AG04450 (cell line): Measurements from ENCODE around the gene ESD. TPM values are rescaled to one million over a fixed set of nuclear protein-coding genes. Genes with fewer than 3 reads are reported as not detected.

Source experiments
- CTCF ChIA-PET: fragments of 300-600, 350-600 bp; formaldehyde crosslinking; extraction: SDS; loops from one replicate; lab custom pipeline; 2022; ENCODE audit warnings: antibody characterized with exemption, inconsistent platforms; lab: Charles Lee
- POLR2A ChIA-PET: fragments of 350-600 bp; formaldehyde crosslinking; extraction: SDS; loops from one replicate; lab custom pipeline; 2021; ENCODE audit warnings: antibody characterized with exemption, inconsistent platforms; lab: Yijun Ruan, JAX
- DNase-seq: peaks from one replicate; pipeline ENCODE4 v3.0.0-alpha.2; 2011; ENCODE audit warnings: low read depth, low spot score
- H3K27ac ChIP-seq: one replicate; pipeline ENCODE4 v1.5.1; 2012; ENCODE audit warnings: low read depth, low read length, control low read depth
- H3K27me3 ChIP-seq: one replicate; pipeline ENCODE4 v1.6.0; 2012; ENCODE audit warnings: low read length; ENCODE audit not compliant: control insufficient read depth, insufficient read depth
- H3K4me3 ChIP-seq: 2 replicates; pipeline ENCODE4 v1.5.1; 2011; ENCODE audit warnings: mild to moderate bottlenecking, low read depth, low read length, control low read depth
- H3K9me3 ChIP-seq: 2 replicates; pipeline ENCODE4 v1.5.1; 2012; ENCODE audit warnings: low read length; ENCODE audit not compliant: control insufficient read depth, insufficient read depth
- polyA plus RNA-seq: library from polyadenylated mRNA; depleted of rRNA; stranded (reverse); fragments of >200 nt; gene quantifications from 2 replicates; pipeline ENCODE4 v1.2.3, GENCODE V29; 2011
- TF ChIP-seq, protein P1 (sequence below): IDR thresholded peaks from 2 replicates; pipeline ENCODE4 v1.5.1; 2011; ENCODE audit warnings: low read depth, low read length, control low read depth, inconsistent platforms

The ESD gene
- polyA plus RNA-seq, 1 experiment, result 208 TPM

DNA sequence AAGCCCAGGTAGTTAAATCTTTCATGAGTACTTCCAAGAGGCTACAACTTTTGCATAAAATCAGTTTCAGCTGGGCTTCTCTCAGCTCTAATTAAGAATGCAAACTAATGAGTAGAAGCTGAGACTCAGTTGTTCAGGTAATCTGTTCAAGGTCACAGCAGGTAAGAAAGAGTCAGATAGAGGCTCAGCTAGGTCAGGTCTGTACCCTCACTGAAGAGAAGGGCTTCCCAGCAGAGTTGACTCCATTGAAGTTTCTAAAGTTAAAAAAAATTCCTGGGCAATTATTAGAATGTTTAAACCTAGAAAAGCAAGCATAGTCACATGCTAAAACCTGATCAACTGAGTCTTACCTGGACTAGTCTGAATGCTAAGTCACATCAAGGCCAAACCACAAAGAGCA, 42.1 kb downstream of the ESD start:
- no peak for DNase-seq
- POLR2A ChIA-PET, result no interaction called here
- Histone ChIP-seq H3K9me3 (no peaks in the 10 kb centered on the region), H3K4me3 (no peak overlapping the region), H3K27ac (no peak overlapping the region), H3K27me3 (peaks cover 3% of the 10 kb centered on the region)
- CTCF ChIA-PET, result no interaction called here
- TF ChIP-seq, protein P1, sequence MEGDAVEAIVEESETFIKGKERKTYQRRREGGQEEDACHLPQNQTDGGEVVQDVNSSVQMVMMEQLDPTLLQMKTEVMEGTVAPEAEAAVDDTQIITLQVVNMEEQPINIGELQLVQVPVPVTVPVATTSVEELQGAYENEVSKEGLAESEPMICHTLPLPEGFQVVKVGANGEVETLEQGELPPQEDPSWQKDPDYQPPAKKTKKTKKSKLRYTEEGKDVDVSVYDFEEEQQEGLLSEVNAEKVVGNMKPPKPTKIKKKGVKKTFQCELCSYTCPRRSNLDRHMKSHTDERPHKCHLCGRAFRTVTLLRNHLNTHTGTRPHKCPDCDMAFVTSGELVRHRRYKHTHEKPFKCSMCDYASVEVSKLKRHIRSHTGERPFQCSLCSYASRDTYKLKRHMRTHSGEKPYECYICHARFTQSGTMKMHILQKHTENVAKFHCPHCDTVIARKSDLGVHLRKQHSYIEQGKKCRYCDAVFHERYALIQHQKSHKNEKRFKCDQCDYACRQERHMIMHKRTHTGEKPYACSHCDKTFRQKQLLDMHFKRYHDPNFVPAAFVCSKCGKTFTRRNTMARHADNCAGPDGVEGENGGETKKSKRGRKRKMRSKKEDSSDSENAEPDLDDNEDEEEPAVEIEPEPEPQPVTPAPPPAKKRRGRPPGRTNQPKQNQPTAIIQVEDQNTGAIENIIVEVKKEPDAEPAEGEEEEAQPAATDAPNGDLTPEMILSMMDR, result no peak

DNA sequence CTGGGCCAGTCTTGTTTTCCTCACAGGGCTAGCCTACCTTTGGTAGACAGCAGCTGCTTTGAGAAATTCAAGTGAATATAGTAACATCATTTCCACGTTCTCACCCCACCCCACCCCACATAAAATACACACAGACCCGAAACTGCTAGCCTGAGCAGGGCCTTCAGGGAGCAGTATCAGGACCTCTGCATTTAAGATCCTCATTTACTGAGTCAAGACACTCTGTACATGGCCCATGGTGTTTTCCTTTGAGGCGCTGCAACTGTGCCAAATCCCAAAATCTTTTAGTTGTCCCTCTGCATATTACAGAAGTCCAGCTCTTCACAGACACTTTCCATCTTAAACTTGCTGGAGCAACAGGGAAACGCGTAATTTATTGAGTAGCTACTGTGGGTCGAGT, 43.0 kb downstream of the ESD start:
- TF ChIP-seq, protein P1, result no peak
- ChIA-PET POLR2A (no interaction called here), CTCF (no interaction called here)

DNA sequence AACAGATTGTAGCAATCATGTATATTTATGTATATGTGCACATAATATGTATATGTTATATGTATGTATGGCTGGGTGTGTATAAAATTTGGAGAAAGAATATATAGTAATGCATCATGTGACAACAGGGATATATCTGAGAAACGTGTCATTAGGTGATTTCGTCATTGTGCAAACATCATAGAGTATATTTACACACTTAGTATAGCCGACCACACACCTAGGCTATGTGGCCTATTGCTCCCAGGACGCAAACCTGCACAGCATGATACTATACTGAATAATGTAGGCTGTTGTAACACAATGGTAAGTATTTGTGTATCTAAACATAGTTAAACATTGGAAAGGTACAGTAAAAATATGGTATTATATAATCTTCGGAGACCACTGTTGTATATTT, 43.8 kb downstream of the ESD start:
- no peak overlapping the region for H3K27ac ChIP-seq
- DNase-seq, result no peak
- ChIA-PET POLR2A (no interaction called here), CTCF (no interaction called here)
- TF ChIP-seq, protein P1, result no peak
- no peak overlapping the region for H3K4me3 ChIP-seq
- no peaks in the 10 kb centered on the region for H3K9me3 ChIP-seq
- H3K27me3 ChIP-seq, result no peaks in the 10 kb centered on the region

More for the DNA sequence above, 43.0 kb downstream of the ESD start:
- no peak overlapping the region for H3K27ac ChIP-seq
- H3K4me3 ChIP-seq, result no peak overlapping the region
- H3K27me3 ChIP-seq, result peaks cover 1% of the 10 kb centered on the region
- DNase-seq, result no peak
- H3K9me3 ChIP-seq, result no peaks in the 10 kb centered on the region

DNA sequence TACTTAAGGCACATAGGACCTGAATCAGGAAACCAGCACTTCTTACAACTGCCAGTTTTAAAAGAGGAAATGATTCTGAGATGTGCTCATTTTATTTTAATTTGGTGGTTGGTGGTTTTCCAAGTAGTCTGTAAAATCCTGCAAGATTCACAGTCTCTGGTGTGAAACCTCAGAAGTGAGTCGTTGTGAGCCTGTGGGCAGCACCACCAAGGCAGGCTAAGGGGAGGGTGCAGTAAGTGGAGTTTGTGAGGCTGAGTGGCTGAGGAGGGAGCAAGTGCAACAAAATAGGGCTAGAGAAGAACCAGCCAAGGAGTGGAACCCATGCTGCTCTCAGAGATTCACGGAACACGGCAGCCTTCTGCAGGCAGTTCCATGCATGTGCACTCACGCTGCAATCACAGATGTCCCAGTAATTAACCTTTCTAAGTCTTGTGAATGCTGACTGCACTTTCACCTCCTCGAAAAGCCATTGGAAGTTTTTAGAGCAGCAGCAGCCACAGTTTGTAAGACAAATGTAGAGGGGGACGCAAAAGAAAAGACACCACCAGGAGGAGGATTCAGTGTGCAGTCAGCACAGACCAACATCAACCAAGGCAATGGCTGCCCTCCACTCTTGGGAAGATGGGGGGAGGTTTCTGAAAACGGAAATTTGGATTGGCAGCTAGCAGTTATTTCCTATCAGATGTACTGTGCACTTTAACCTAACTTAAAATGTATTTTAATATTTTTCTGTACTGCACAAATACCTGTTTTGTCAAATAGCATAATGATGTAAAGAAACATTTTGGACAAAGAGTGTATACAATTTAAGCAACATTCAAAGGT, 44.9 kb downstream of the ESD start:
- ChIA-PET POLR2A (no interaction called here), CTCF (interaction anchor here (0.7 to 1.9 kb wide), 2 partner anchors 11 to 12 kb away, joined by 3 to 7 read pairs; no protein-coding TSS in a partner anchor)
- no peak overlapping the region for H3K27ac ChIP-seq
- H3K9me3 ChIP-seq, result no peaks in the 10 kb centered on the region
- TF ChIP-seq, protein P1, result no peak
- no peak for DNase-seq
- no peak overlapping the region for H3K4me3 ChIP-seq
- H3K27me3 ChIP-seq, result no peaks in the 10 kb centered on the region

DNA sequence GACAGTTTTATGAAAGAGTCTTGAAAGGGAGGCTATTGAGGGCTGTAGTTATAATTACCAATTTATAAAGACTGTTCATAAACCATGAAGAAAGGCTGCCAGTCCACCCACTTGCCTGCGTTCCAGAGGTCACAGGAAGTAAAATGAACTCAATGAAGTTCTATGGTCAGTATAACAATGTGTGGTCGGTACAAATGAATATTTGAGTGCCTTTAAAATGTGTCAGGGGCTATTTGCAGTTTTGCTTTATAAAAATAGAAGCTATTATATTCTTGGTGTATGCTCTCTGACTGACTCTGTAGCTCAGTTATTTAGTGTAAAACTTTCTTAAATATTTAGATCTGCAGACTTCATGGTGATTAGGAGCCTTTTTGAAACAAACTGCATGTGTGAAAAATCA, 47.0 kb downstream of the ESD start:
- CTCF ChIA-PET, result no interaction called here
- Histone ChIP-seq H3K4me3 (no peak overlapping the region), H3K9me3 (no peaks in the 10 kb centered on the region), H3K27me3 (no peaks in the 10 kb centered on the region), H3K27ac (no peak overlapping the region)
- POLR2A ChIA-PET, result no interaction called here
- no peak for DNase-seq
- TF ChIP-seq, protein P1, result no peak
